Measurements from ENCODE around the gene ZNF695.

DNA sequence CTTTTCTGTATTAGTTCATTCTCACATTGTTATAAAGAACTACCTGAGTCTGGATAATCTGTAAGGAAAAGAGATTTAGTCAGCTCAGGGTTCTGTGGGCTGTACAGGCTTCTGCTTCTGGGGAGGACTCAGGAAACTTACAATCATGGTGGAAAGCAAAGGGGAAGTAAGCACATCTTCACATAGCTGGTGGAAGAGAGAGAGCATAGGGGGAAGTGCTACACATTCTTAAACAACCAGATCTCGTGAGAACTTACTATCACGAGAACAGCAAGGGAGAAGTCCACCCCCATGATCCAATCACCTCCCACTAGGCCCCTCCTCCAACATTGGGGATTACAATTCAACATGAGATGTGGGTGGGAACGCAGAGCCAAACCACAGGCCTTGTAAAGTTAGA lies 38.2 kb downstream of the ZNF695 start:
- TF ChIP-seq, protein P1, sequence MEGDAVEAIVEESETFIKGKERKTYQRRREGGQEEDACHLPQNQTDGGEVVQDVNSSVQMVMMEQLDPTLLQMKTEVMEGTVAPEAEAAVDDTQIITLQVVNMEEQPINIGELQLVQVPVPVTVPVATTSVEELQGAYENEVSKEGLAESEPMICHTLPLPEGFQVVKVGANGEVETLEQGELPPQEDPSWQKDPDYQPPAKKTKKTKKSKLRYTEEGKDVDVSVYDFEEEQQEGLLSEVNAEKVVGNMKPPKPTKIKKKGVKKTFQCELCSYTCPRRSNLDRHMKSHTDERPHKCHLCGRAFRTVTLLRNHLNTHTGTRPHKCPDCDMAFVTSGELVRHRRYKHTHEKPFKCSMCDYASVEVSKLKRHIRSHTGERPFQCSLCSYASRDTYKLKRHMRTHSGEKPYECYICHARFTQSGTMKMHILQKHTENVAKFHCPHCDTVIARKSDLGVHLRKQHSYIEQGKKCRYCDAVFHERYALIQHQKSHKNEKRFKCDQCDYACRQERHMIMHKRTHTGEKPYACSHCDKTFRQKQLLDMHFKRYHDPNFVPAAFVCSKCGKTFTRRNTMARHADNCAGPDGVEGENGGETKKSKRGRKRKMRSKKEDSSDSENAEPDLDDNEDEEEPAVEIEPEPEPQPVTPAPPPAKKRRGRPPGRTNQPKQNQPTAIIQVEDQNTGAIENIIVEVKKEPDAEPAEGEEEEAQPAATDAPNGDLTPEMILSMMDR (IDR thresholded peaks at IDR 0.05; ENCODE audit: insufficient read depth, low read length, poor library complexity, severe bottlenecking) = no peak
- no peak for TF ChIP-seq EZH2phosphoT487 (conservative IDR thresholded peaks at IDR 0.05; ENCODE audit: low read length)

Data from SU-DHL-6 (cell line).